Liver (tissue), 9 donors: ENCODE results near the gene SYMPK. TPM values are rescaled to one million over a fixed set of nuclear protein-coding genes. Genes with fewer than 3 reads are reported as not detected.

Experiments
- DNase-seq: peaks from one replicate; pipeline ENCODE4 v3.0.0-alpha.2; 2017; ENCODE audit warnings: low spot score
- H3K27ac ChIP-seq, 2 donors: one replicate each; pipeline ENCODE4 v1.7.0; 2013; ENCODE audit warnings: inconsistent platforms in 2 of 2, low read length in 2 of 2, control low read depth in 1 of 2, low read depth in 1 of 2, mild to moderate bottlenecking in 1 of 2
- H3K27me3 ChIP-seq, 4 donors: one replicate each; pipeline versions ENCODE4 v1.6.1 to v1.7.0; 2013; ENCODE audit warnings: low read length in 3 of 4, inconsistent platforms in 1 of 4, mild to moderate bottlenecking in 1 of 4, moderate library complexity in 1 of 4; ENCODE audit not compliant: control insufficient read depth in 4 of 4, insufficient read depth in 4 of 4
- H3K36me3 ChIP-seq, 4 donors: one replicate each; pipeline versions ENCODE4 v1.6.1 to v1.7.0; 2013; ENCODE audit warnings: low read length in 3 of 4, mild to moderate bottlenecking in 3 of 4, low read depth in 1 of 4, moderate library complexity in 1 of 4; ENCODE audit not compliant: control insufficient read depth in 4 of 4, insufficient read depth in 3 of 4
- H3K4me1 ChIP-seq, 4 donors: one replicate each; pipeline versions ENCODE4 v1.6.1 to v1.7.0; 2013; ENCODE audit warnings: low read length in 3 of 4, mild to moderate bottlenecking in 3 of 4, moderate library complexity in 1 of 4; ENCODE audit not compliant: control insufficient read depth in 4 of 4, insufficient read depth in 4 of 4
- H3K4me3 ChIP-seq, 3 donors: one replicate each; pipeline versions ENCODE4 v1.6.1 to v1.7.0; 2013; ENCODE audit warnings: low read length in 3 of 3, control low read depth in 1 of 3, low read depth in 1 of 3, mild to moderate bottlenecking in 1 of 3
- H3K9ac ChIP-seq, 2 donors: one replicate each; pipeline ENCODE4 v1.7.0; 2013; ENCODE audit warnings: low read length in 2 of 2, mild to moderate bottlenecking in 2 of 2, moderate library complexity in 2 of 2, control low read depth in 1 of 2, low read depth in 1 of 2
- H3K9me3 ChIP-seq, 4 donors: one replicate each; pipeline versions ENCODE4 v1.6.1 to v1.7.0; 2013; ENCODE audit warnings: low read length in 3 of 4; ENCODE audit not compliant: control insufficient read depth in 4 of 4
- CTCF ChIP-seq: fragments of 150-350 bp; IDR thresholded peaks from 2 replicates; pipeline ENCODE4 v1.5.1; 2017; ENCODE audit warnings: improper control_type of control experiment, low read depth, low read length; ENCODE audit not compliant: missing input control
- EGR1 ChIP-seq, 2 donors: IDR thresholded peaks; 2 replicates each; pipeline ENCODE4 v1.6.1; 2016 to 2018; ENCODE audit warnings: antibody characterized with exemption in 2 of 2, low read depth in 2 of 2
- FOXA1 ChIP-seq: IDR thresholded peaks from 2 replicates; pipeline ENCODE4 v1.6.1; 2016; ENCODE audit warnings: antibody characterized with exemption
- FOXA2 ChIP-seq: IDR thresholded peaks from 2 replicates; pipeline ENCODE4 v1.6.1; 2016; ENCODE audit warnings: antibody characterized with exemption
- GABPA ChIP-seq, 2 donors: IDR thresholded peaks in 1 of 2; conservative IDR thresholded peaks in 1 of 2; 2 replicates each; pipeline ENCODE4 v1.6.1; 2016; ENCODE audit warnings: antibody characterized with exemption in 2 of 2, mild to moderate bottlenecking in 1 of 2, moderate library complexity in 1 of 2
- HNF4A ChIP-seq, 2 donors: conservative IDR thresholded peaks; 2 replicates each; pipeline ENCODE4 v1.6.1; 2016; ENCODE audit warnings: antibody characterized with exemption in 2 of 2, mild to moderate bottlenecking in 2 of 2
- HNF4G ChIP-seq: IDR thresholded peaks from 2 replicates; pipeline ENCODE4 v1.6.1; 2016; ENCODE audit warnings: antibody characterized with exemption
- JUND ChIP-seq, 2 donors: IDR thresholded peaks; 2 replicates each; pipeline ENCODE4 v1.6.1; 2016; ENCODE audit warnings: antibody characterized with exemption in 2 of 2
- NR2F2 ChIP-seq: IDR thresholded peaks from 2 replicates; pipeline ENCODE4 v1.6.1; 2016; ENCODE audit warnings: antibody characterized with exemption
- RAD21 ChIP-seq, 2 donors: IDR thresholded peaks; 2 replicates each; pipeline ENCODE4 v1.6.1; 2016; ENCODE audit warnings: antibody characterized with exemption in 2 of 2, mild to moderate bottlenecking in 2 of 2
- REST ChIP-seq: IDR thresholded peaks from 2 replicates; pipeline ENCODE4 v1.6.1; 2016; ENCODE audit warnings: antibody characterized with exemption, mild to moderate bottlenecking
- RXRA ChIP-seq, 2 donors: IDR thresholded peaks; 2 replicates each; pipeline ENCODE4 v1.6.1; 2017 to 2018; ENCODE audit warnings: antibody characterized with exemption in 2 of 2, mild to moderate bottlenecking in 1 of 2
- SP1 ChIP-seq: IDR thresholded peaks from 2 replicates; pipeline ENCODE4 v1.6.1; 2018; ENCODE audit warnings: antibody characterized with exemption, mild to moderate bottlenecking
- TAF1 ChIP-seq: conservative IDR thresholded peaks from 2 replicates; pipeline ENCODE4 v1.6.1; 2016; ENCODE audit warnings: antibody characterized with exemption, mild to moderate bottlenecking
- YY1 ChIP-seq: IDR thresholded peaks from 2 replicates; pipeline ENCODE4 v1.6.1; 2016; ENCODE audit warnings: antibody characterized with exemption, mild to moderate bottlenecking
- WGBS: extraction: QIAGEN DNeasy Blood & Tissue Kit; methylation state at CpG from one replicate; pipeline ENCODE4 v1.1.7; 2013; 5-methylcytosine and 5-hydroxymethylcytosine counted together
- polyA plus RNA-seq, 2 donors: library from polyadenylated mRNA; stranded (reverse) in 1 of 2; unstranded in 1 of 2; fragments of 200-250 nt in 1 of 2; fragments of >200 nt in 1 of 2; fragmentation: Nextera tagmentation in 1 of 2; extraction: Ambion mirVana in 1 of 2; gene quantifications; one replicate each; pipeline versions ENCODE4 v1.2.1 to v1.2.3, GENCODE V29; 2013 to 2015
- total RNA-seq, 2 donors: library from RNA; depleted of rRNA; stranded (reverse); fragments of >200 nt; gene quantifications; one replicate each; pipeline ENCODE4 v1.2.3, GENCODE V29; 2014
- TF ChIP-seq, protein P1 (sequence below): IDR thresholded peaks from 2 replicates; pipeline ENCODE4 v1.6.1; 2016; ENCODE audit warnings: antibody characterized with exemption
- TF ChIP-seq, protein P2 (sequence below): IDR thresholded peaks from 2 replicates; pipeline ENCODE4 v1.6.1; 2016; ENCODE audit warnings: antibody characterized with exemption
- donor health status: healthy.
- donor health status: healthy.
- donor health status: healthy.
- donor health status: healthy.
- donor health status: healthy.

Gene SYMPK
- total and polyA plus RNA-seq, 4 donors: 5.5 to 26.1 (median 24.1) TPM

GRCh38 chr19:45852983-45853382, 10.0 kb downstream of the SYMPK start:
- DNase-seq: no peak
- H3K9me3 ChIP-seq: no peaks in the 10 kb centered on the region
- H3K27me3 ChIP-seq: no peaks in the 10 kb centered on the region
- no peak overlapping the region for H3K9ac ChIP-seq
- H3K4me1 ChIP-seq: no peaks in the 10 kb centered on the region
- H3K27ac ChIP-seq: no peak overlapping the region
- TF ChIP-seq, protein P1, sequence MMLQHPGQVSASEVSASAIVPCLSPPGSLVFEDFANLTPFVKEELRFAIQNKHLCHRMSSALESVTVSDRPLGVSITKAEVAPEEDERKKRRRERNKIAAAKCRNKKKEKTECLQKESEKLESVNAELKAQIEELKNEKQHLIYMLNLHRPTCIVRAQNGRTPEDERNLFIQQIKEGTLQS: no peak
- TF ChIP-seq, protein P2, sequence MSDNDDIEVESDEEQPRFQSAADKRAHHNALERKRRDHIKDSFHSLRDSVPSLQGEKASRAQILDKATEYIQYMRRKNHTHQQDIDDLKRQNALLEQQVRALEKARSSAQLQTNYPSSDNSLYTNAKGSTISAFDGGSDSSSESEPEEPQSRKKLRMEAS: no peak
- TF ChIP-seq FOXA2: no peak
- no peak for TF ChIP-seq CTCF
- TF ChIP-seq EGR1 (IDR thresholded peaks at IDR 0.05; ENCODE audit: low read depth in 2 of 2): no peak
- TF ChIP-seq JUND (IDR thresholded peaks at IDR 0.05): no peak
- TF ChIP-seq NR2F2: no peak
- TF ChIP-seq GABPA (IDR thresholded peaks at IDR 0.05 in 1 of 2, conservative IDR thresholded peaks at IDR 0.05 in 1 of 2): no peak
- no peak for TF ChIP-seq YY1
- TF ChIP-seq RXRA (IDR thresholded peaks at IDR 0.05): no peak
- no peak for TF ChIP-seq REST
- H3K36me3 ChIP-seq: peaks cover 10 to 60% (median 50%) of the 10 kb centered on the region in 4 donors
- WGBS: 77% methylated on average over 7 of the region's 7 CpGs
- H3K4me3 ChIP-seq: no peak overlapping the region

DNA sequence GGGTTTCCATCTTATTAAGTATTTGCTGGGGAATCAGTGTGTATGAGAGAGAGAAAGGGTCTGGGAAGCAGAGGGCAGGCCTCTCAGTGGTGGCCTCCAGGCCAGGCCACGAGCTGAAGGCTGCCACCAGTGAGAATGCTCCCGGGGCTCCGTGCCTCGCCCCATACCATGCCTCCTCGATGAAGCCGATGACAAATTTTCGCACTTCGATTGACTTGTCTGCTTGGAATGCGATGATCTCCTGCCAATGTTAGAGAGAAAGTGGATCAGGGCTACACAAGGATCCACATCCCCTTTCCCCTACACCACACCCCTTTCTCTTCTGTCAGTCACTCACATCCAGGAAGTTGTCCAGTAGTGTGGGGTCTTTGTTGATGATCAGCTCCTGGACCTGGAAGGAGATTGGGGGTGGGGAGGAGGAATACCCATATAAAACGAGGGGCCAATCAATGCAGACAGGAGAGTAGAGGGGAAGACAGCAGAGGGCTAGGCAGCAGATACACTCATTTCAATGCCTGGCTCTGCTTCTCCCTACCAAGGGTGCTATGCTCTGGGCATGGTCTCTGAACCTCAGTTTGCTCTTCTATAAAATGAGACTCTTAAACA, 10.7 kb downstream of the SYMPK start:
- TF ChIP-seq HNF4G (no peak), GABPA (IDR thresholded peaks at IDR 0.05 in 1 of 2, conservative IDR thresholded peaks at IDR 0.05 in 1 of 2) (no peak), SP1 (no peak), JUND (IDR thresholded peaks at IDR 0.05) (no peak), EGR1 (IDR thresholded peaks at IDR 0.05; ENCODE audit: low read depth in 2 of 2) (no peak), NR2F2 (no peak), FOXA2 (no peak), YY1 (no peak), CTCF (no peak), TAF1 (no peak), FOXA1 (no peak), REST (no peak), RAD21 (IDR thresholded peaks at IDR 0.05) (no peak), HNF4A (conservative IDR thresholded peaks at IDR 0.05) (no peak)
- TF ChIP-seq, protein P2: no peak
- TF ChIP-seq, protein P1: no peak
- Histone ChIP-seq H3K9ac (no peak overlapping the region), H3K36me3 (peaks cover 11 to 67% (median 57%) of the 10 kb centered on the region in 4 donors), H3K27me3 (no peaks in the 10 kb centered on the region), H3K4me1 (no peaks in the 10 kb centered on the region), H3K27ac (no peak overlapping the region), H3K4me3 (no peak overlapping the region), H3K9me3 (no peaks in the 10 kb centered on the region)
- DNase-seq: no peak
- WGBS: 96% methylated on average over 10 of the region's 10 CpGs
